Neural progenitor cell (in vitro differentiated cells): ENCODE data around the gene RNF225.

Experiments
- EZH2 ChIP-seq: fragments of 200-600 bp; sonication (generic); IDR thresholded peaks from 2 replicates; pipeline ENCODE4 v1.6.1; 2017; ENCODE audit warnings: antibody characterized with exemption, mild to moderate bottlenecking, moderate library complexity
- TF ChIP-seq, protein P1 (sequence below): fragments of 200-600 bp; sonication (generic); IDR thresholded peaks from 2 replicates; pipeline ENCODE4 v1.5.1; 2017; ENCODE audit warnings: antibody characterized with exemption, mild to moderate bottlenecking

DNA sequence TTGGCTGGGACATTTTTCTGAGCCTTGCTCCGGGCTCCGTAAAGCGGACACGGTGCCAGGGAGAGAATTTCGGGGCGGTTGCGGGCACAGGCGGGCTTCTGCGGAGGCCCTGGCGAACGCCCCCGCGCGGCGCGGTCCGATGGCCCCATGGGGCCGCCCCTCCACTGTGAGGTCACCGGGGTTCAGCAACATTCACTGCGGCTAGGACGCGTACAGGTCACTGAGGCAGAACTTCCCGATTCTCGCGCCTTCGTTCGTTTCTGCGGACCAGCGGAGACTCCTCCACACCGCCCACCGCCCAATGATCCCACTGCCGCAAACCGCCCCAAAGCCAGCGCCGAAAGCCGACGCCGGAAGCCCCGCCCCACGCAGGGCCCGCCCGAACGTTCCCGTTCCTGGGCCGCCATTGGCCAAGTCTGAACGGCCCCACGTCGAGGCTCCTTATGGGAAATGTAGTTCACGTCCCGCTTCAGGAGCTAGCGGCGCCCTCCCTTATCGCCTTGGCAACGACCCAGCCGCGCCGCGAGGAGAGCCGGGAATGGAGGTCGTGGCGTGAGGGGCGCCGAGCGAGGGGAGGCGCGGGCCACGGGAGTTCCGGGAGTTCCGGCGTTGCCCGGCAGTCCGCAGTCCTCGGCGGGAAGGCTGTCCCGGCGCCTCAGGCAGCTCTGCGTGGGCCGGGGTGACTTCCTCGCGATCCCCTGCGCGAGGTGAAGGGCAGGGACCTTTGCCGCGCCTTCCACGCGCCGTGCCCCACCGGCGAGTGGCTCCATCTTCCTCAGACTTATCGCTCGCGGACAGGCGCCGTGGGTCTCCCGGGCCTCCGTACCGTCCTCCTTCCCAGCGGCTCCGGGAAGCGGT lies 12.9 kb downstream of the RNF225 start, which contains the start of gene ZNF584:
- TF ChIP-seq, protein P1, sequence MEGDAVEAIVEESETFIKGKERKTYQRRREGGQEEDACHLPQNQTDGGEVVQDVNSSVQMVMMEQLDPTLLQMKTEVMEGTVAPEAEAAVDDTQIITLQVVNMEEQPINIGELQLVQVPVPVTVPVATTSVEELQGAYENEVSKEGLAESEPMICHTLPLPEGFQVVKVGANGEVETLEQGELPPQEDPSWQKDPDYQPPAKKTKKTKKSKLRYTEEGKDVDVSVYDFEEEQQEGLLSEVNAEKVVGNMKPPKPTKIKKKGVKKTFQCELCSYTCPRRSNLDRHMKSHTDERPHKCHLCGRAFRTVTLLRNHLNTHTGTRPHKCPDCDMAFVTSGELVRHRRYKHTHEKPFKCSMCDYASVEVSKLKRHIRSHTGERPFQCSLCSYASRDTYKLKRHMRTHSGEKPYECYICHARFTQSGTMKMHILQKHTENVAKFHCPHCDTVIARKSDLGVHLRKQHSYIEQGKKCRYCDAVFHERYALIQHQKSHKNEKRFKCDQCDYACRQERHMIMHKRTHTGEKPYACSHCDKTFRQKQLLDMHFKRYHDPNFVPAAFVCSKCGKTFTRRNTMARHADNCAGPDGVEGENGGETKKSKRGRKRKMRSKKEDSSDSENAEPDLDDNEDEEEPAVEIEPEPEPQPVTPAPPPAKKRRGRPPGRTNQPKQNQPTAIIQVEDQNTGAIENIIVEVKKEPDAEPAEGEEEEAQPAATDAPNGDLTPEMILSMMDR: no peak
- peak; percentile 29 for TF ChIP-seq EZH2
